WERI-Rb-1 (cell line): ENCODE data around the gene NF1.
A peak's percentile ranks its signal among the peaks of the same experiment; 100 is the strongest.

Source experiments
- DNase-seq: peaks from one replicate; pipeline ENCODE4 v3.0.0-alpha.2; 2020
- H3K27ac ChIP-seq: fragments of 250-450 bp; sonication (Bioruptor Pico); 2 replicates; pipeline ENCODE4 v1.5.1; 2020; ENCODE audit warnings: mild to moderate bottlenecking, moderate library complexity
- H3K27me3 ChIP-seq: fragments of 250-450 bp; sonication (Bioruptor Pico); 2 replicates; pipeline ENCODE4 v1.5.1; 2021; ENCODE audit warnings: mild to moderate bottlenecking, low read depth, moderate library complexity; ENCODE audit not compliant: insufficient read depth, severe bottlenecking
- H3K36me3 ChIP-seq: fragments of 250-450 bp; sonication (Bioruptor Pico); 2 replicates; pipeline ENCODE4 v1.5.1; 2020; ENCODE audit warnings: mild to moderate bottlenecking, moderate library complexity
- H3K4me3 ChIP-seq: 2 replicates; pipeline ENCODE4 v1.5.1; 2011; ENCODE audit warnings: low read depth, mild to moderate bottlenecking, control low read depth, low read length
- H3K9me3 ChIP-seq: fragments of 250-450 bp; sonication (Bioruptor Pico); 2 replicates; pipeline ENCODE4 v1.5.1; 2021; ENCODE audit warnings: mild to moderate bottlenecking, moderate library complexity; ENCODE audit not compliant: severe bottlenecking
- TF ChIP-seq, protein P1 (sequence below): IDR thresholded peaks from 2 replicates; pipeline ENCODE4 v1.5.1; 2011; ENCODE audit warnings: low read depth, mild to moderate bottlenecking, control low read depth, inconsistent platforms, low read length

NF1 gene

DNA sequence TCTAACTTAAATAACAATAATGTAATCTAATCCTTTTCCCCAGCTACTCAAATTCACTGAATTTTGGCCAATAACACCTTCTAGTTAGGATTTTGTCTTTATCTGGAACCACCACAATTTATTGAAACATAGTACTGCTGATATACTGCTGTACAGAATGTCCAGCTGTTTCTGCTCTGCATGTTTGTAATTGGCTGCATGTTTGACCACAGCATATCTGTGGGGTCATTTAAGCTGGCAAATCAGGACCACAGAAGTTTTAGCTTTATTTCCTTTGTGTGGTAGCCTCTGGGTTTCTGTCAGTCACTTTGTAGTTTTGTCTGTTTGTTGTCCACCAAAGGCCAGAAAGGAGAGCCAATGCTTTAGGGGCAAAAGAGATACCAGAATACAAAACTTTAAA, 274.5 kb downstream of the NF1 start:
- H3K36me3 ChIP-seq, result peaks cover 14% of the 10 kb centered on the region
- no peaks in the 10 kb centered on the region for H3K27me3 ChIP-seq
- H3K4me3 ChIP-seq, result no peak overlapping the region
- TF ChIP-seq, protein P1, sequence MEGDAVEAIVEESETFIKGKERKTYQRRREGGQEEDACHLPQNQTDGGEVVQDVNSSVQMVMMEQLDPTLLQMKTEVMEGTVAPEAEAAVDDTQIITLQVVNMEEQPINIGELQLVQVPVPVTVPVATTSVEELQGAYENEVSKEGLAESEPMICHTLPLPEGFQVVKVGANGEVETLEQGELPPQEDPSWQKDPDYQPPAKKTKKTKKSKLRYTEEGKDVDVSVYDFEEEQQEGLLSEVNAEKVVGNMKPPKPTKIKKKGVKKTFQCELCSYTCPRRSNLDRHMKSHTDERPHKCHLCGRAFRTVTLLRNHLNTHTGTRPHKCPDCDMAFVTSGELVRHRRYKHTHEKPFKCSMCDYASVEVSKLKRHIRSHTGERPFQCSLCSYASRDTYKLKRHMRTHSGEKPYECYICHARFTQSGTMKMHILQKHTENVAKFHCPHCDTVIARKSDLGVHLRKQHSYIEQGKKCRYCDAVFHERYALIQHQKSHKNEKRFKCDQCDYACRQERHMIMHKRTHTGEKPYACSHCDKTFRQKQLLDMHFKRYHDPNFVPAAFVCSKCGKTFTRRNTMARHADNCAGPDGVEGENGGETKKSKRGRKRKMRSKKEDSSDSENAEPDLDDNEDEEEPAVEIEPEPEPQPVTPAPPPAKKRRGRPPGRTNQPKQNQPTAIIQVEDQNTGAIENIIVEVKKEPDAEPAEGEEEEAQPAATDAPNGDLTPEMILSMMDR, result no peak
- no peak for DNase-seq
- H3K9me3 ChIP-seq, result no peaks in the 10 kb centered on the region
- no peak overlapping the region for H3K27ac ChIP-seq

DNA sequence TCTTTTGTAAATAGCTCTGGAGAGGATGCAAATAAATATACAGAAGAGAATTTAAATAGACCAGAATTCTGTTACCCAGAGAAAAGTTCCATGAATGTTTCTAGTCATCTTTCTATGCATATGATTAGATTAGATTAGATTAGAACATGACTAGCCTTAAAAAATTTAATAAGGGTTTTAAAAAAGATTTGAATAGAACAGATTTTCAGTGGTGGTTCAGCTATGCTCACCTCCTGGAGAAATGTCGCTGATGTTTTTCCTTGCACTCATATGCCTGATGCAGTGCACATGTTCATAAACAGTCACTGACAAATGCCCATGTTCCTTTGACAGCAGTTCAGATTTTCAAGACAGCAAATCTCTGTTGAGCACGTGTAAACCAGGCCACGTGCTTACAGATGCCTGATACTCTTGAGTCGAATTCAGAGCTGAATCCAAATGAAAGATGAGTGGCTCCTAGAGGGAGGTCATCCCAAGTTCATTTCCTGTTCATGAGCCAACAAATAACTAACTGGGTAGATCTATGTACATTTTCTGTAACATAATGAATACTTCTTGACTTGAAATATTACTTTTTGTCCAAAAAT, 276.8 kb downstream of the NF1 start:
- H3K4me3 ChIP-seq, result no peak overlapping the region

DNA sequence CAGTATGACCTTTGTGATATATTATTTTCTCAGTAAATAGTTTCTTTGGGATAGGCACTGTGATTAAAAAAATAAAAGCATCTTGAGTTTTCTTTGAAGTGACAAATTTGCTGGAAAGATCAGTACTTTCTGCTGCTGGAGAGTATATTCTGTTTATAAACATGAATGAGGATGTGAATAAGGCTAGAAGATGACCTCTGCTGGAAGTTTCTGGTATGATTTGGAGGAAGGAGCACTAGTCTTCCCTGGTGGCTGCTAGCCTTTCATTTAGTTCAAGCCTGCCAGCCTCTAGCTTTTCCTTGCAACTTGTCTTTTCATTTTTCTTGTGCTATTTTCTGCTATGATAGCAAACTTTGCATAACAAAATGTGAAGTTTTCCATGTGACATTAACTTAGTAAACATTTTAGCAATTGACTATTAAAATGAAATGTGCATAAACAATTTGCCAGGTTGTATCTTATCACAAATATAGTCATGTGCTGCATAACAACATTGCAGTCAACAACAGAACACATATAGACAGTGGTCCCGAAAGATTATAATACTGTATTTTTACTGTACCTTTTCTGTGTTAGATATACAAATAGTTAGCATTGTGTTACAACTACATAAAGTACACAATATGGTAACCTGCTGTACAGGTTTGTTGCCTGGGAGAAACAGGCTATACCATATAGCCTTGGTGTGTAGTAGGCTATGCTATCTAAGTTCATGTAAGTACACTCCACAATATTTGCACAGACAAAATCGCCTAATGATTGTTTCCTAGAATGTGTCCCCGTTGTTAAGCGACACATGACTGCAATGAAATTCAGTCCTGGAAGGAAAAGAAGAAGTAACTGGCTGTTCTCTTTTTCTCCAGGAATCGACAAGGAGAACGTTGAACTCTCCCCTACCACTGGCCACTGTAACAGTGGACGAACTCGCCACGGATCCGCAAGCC, 278.6 kb downstream of the NF1 start:
- TF ChIP-seq, protein P1, result peak; percentile 55
- Histone ChIP-seq H3K27me3 (no peaks in the 10 kb centered on the region), H3K9me3 (no peaks in the 10 kb centered on the region), H3K27ac (no peak overlapping the region), H3K36me3 (peaks cover 18% of the 10 kb centered on the region), H3K4me3 (no peak overlapping the region)
- DNase-seq, result no peak

More for the DNA sequence above, 276.8 kb downstream of the NF1 start:
- DNase-seq, result no peak
- Histone ChIP-seq H3K36me3 (peaks cover 21% of the 10 kb centered on the region), H3K27ac (no peak overlapping the region), H3K27me3 (no peaks in the 10 kb centered on the region), H3K9me3 (no peaks in the 10 kb centered on the region)
- TF ChIP-seq, protein P1, result no peak

DNA sequence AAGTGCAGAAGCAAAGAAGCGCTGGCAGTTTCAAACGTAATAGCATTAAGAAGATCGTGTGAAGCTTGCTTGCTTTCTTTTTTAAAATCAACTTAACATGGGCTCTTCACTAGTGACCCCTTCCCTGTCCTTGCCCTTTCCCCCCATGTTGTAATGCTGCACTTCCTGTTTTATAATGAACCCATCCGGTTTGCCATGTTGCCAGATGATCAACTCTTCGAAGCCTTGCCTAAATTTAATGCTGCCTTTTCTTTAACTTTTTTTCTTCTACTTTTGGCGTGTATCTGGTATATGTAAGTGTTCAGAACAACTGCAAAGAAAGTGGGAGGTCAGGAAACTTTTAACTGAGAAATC, 279.3 kb downstream of the NF1 start:
- Histone ChIP-seq H3K36me3 (peaks cover 18% of the 10 kb centered on the region), H3K4me3 (no peak overlapping the region), H3K9me3 (no peaks in the 10 kb centered on the region), H3K27me3 (no peaks in the 10 kb centered on the region), H3K27ac (no peak overlapping the region)
- no peak for DNase-seq
- TF ChIP-seq, protein P1, result no peak

DNA sequence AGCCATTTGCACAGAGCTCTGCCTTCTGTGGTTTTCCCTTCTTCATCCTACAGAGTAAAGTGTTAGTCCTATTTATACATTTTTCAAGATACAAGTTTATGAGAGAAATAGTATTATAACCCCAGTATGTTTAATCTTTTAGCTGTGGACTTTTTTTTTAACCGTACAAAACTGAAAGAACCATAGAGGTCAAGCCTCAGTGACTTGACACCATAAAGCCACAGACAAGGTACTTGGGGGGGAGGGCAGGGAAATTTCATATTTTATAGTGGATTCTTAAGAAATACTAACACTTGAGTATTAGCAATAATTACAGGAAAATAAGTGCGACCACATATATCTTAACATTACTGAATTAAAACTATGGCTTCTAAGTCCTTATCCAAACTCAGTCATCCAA, 279.7 kb downstream of the NF1 start:
- no peak overlapping the region for H3K27ac ChIP-seq

More for the DNA sequence above, 279.7 kb downstream of the NF1 start:
- H3K9me3 ChIP-seq, result no peaks in the 10 kb centered on the region
- no peaks in the 10 kb centered on the region for H3K27me3 ChIP-seq
- H3K4me3 ChIP-seq, result no peak overlapping the region
- TF ChIP-seq, protein P1, result no peak
- no peak for DNase-seq
- H3K36me3 ChIP-seq, result peaks cover 18% of the 10 kb centered on the region
